22Rv1 (cell line): Measurements from ENCODE around the gene MYOZ2.

Experiments used
- CTCF ChIP-seq: fragments of 450-650 bp; IDR thresholded peaks from 2 replicates; pipeline ENCODE4 v1.5.1; 2017; ENCODE audit warnings: mild to moderate bottlenecking
- ZFX ChIP-seq: fragments of 450-650 bp; IDR thresholded peaks from 2 replicates; pipeline ENCODE4 v1.6.1; 2017; ENCODE audit warnings: antibody characterized with exemption, borderline replicate concordance

GRCh38 chr4:119189638-119190037 lies 54.0 kb downstream of the MYOZ2 start:
- no peak for TF ChIP-seq CTCF
- TF ChIP-seq ZFX, result no peak
